Osteocyte (in vitro differentiated cells): ENCODE data around the gene MCM3AP. TPM values are rescaled to one million over a fixed set of nuclear protein-coding genes. Genes with fewer than 3 reads are reported as not detected.
A peak's percentile ranks its signal among the peaks of the same experiment; 100 is the strongest.
"Not testable (repeated sequence)": the region's sequence is repeated elsewhere in the genome, so short reads cannot be mapped to it uniquely, and the experiment has no call there.

Experiments
- DNase-seq: peaks from one replicate; pipeline ENCODE4 v3.0.0; 2021; ENCODE audit warnings: mixed read lengths; ENCODE audit not compliant: unreplicated experiment; ENCODE audit errors: extremely low spot score
- H3K27ac Mint-ChIP-seq: one replicate; pipeline ENCODE4 v1.8.0; 2021; ENCODE audit warnings: mild to moderate bottlenecking, mixed read lengths; ENCODE audit not compliant: unreplicated experiment
- H3K27me3 Mint-ChIP-seq: one replicate; pipeline ENCODE4 v1.8.0; 2021; ENCODE audit warnings: mixed read lengths; ENCODE audit not compliant: unreplicated experiment
- H3K36me3 Mint-ChIP-seq: one replicate; pipeline ENCODE4 v1.8.0; 2021; ENCODE audit warnings: mixed read lengths; ENCODE audit not compliant: unreplicated experiment
- H3K4me1 Mint-ChIP-seq: one replicate; pipeline ENCODE4 v1.8.0; 2021; ENCODE audit warnings: mixed read lengths; ENCODE audit not compliant: unreplicated experiment
- H3K4me3 Mint-ChIP-seq: one replicate; pipeline ENCODE4 v1.8.0; 2021; ENCODE audit warnings: mild to moderate bottlenecking, moderate library complexity, mixed read lengths; ENCODE audit not compliant: unreplicated experiment
- H3K9me3 Mint-ChIP-seq: one replicate; pipeline ENCODE4 v1.8.0; 2021; ENCODE audit warnings: mixed read lengths; ENCODE audit not compliant: unreplicated experiment
- total RNA-seq: library from RNA; stranded (reverse); gene quantifications from 2 replicates; pipeline ENCODE4 v1.2.1, GENCODE V29; 2021
- TF ChIP-seq, protein P1 (sequence below): fragments of 200-600 bp; sonication (generic); IDR thresholded peaks from 2 replicates; pipeline ENCODE4 v1.5.0; 2021; ENCODE audit warnings: antibody characterized with exemption, mild to moderate bottlenecking, moderate library complexity

Gene MCM3AP
- total RNA-seq, 1 donor from 2014 or later, result 105 TPM

DNA sequence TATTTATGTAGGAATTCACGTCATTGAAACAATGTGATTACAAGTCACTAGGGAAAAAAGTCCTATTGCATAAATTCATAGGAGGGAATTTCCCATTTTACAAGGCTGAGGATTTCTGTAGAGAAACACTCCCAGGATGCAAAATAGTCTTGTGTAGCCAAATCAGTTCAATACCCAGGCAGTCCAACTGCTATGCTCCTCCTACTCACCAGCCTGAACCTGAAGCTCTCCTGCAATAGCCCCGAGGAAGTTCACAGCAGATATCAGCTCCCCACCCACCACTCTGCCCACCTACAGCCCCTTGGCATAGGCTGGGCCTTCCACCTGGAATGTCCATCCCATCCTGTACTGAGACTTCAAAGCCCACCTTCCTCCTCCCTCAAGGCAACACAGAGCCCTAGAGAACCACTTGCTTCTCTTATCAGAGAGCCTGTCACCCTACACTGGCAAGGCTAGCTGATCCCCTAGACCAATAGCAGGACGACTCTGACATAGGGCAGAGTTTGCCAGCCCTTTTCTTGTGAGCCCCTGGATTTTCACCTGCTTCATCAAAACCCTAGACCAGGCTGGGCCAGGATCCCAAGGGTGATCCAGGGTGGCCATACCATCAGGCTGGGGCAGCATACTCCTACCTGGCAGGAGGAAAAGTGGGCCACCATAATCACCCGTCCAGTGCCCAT lies 58.4 kb downstream of the MCM3AP start:
- peak overlapping the region; percentile 80 for H3K27ac Mint-ChIP-seq
- TF ChIP-seq, protein P1, sequence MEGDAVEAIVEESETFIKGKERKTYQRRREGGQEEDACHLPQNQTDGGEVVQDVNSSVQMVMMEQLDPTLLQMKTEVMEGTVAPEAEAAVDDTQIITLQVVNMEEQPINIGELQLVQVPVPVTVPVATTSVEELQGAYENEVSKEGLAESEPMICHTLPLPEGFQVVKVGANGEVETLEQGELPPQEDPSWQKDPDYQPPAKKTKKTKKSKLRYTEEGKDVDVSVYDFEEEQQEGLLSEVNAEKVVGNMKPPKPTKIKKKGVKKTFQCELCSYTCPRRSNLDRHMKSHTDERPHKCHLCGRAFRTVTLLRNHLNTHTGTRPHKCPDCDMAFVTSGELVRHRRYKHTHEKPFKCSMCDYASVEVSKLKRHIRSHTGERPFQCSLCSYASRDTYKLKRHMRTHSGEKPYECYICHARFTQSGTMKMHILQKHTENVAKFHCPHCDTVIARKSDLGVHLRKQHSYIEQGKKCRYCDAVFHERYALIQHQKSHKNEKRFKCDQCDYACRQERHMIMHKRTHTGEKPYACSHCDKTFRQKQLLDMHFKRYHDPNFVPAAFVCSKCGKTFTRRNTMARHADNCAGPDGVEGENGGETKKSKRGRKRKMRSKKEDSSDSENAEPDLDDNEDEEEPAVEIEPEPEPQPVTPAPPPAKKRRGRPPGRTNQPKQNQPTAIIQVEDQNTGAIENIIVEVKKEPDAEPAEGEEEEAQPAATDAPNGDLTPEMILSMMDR, result no peak
- H3K27me3 Mint-ChIP-seq, result no peaks in the 10 kb centered on the region
- H3K36me3 Mint-ChIP-seq, result peaks cover 14% of the 10 kb centered on the region
- H3K9me3 Mint-ChIP-seq, result no peaks in the 10 kb centered on the region
- no peak for DNase-seq
- peak overlapping the region; percentile 85 for H3K4me3 Mint-ChIP-seq
- H3K4me1 Mint-ChIP-seq, result peaks cover 42% of the 10 kb centered on the region

- Mint-ChIP-seq H3K36me3 (peaks cover 6% of the 10 kb centered on the region), H3K9me3 (no peaks in the 10 kb centered on the region), H3K4me3 (peak overlapping the region; percentile 85)
Measured at GRCh38 chr21:46226146-46226545, 59.3 kb downstream of the MCM3AP start.

GRCh38 chr21:46223661-46224060 lies 61.8 kb downstream of the MCM3AP start:
- not testable (repeated sequence) for H3K27ac Mint-ChIP-seq, DNase-seq, H3K9me3 Mint-ChIP-seq, H3K27me3 Mint-ChIP-seq, H3K4me3 Mint-ChIP-seq
- peaks cover 34% of the 10 kb centered on the region for H3K4me1 Mint-ChIP-seq
- H3K36me3 Mint-ChIP-seq, result peaks cover 20% of the 10 kb centered on the region

More at GRCh38 chr21:46226146-46226545, 59.3 kb downstream of the MCM3AP start:
- Mint-ChIP-seq H3K4me1 (peaks cover 42% of the 10 kb centered on the region), H3K27me3 (no peaks in the 10 kb centered on the region), H3K27ac (peak overlapping the region; percentile 68)
- TF ChIP-seq, protein P1, result no peak
- DNase-seq, result no peak

DNA sequence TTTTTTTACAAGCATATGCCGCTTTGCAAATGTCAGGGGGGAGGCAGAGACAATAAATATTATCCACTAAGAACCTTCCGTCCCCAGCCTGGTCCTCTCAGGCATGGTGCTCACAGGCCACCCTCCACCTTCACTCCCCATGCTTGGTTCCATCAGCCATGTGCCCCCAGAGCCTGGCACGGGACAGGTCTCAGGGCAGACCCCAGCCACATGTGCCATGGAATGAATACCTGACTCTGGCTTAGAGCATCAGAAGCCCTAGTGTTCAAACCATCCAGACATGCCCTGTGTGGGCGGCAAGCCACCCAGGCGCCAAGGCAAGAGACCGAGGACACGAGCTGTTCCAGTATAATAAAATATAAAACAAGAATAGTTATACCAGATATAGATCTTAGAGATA lies 62.2 kb downstream of the MCM3AP start:
- peaks cover 20% of the 10 kb centered on the region for H3K36me3 Mint-ChIP-seq
- peaks cover 34% of the 10 kb centered on the region for H3K4me1 Mint-ChIP-seq
- no peak for DNase-seq
- H3K9me3 Mint-ChIP-seq, result no peaks in the 10 kb centered on the region
- H3K27me3 Mint-ChIP-seq, result no peaks in the 10 kb centered on the region
- no peak overlapping the region for H3K27ac Mint-ChIP-seq
- TF ChIP-seq, protein P1, result no peak
- no peak overlapping the region for H3K4me3 Mint-ChIP-seq

GRCh38 chr21:46222436-46223116 lies 62.8 kb downstream of the MCM3AP start:
- no peak for DNase-seq
- no peak overlapping the region for H3K4me3 Mint-ChIP-seq
- no peaks in the 10 kb centered on the region for H3K9me3 Mint-ChIP-seq
- TF ChIP-seq, protein P1, result no peak
- peaks cover 20% of the 10 kb centered on the region for H3K36me3 Mint-ChIP-seq
- H3K4me1 Mint-ChIP-seq, result peaks cover 30% of the 10 kb centered on the region
- no peaks in the 10 kb centered on the region for H3K27me3 Mint-ChIP-seq
- no peak overlapping the region for H3K27ac Mint-ChIP-seq
